ENCODE data around the gene KDELR1. TPM values are rescaled to one million over a fixed set of nuclear protein-coding genes. Genes with fewer than 3 reads are reported as not detected.

The KDELR1 gene
- total and polyA plus RNA-seq, 9 of the 15 experiments (the other 6 are each of a cell fraction or from before 2014, with no cell fraction given): 6.1 to 165 (median 58.5) TPM

GRCh38 chr19:48424694-48425219 is 33.4 kb upstream of the KDELR1 start (continued):
- TF ChIP-seq ZNF407 (IDR thresholded peaks at IDR 0.05; ENCODE audit: low read depth) (no peak), MAFK (IDR thresholded peaks at IDR 0.05; ENCODE audit: low read length) (peak; percentile 66), MTA3 (IDR thresholded peaks at IDR 0.05; ENCODE audit: borderline replicate concordance) (0 out of 2 replicates have a peak, but pooled peaks have one; percentile 35), ELF1 (tag; IDR thresholded peaks at IDR 0.05) (peak; percentile 57; the same call in 1 of the 2 replicates)

All from K562 (cell line).